HepG2 (cell line): ENCODE data around the gene JSRP1. TPM values are rescaled to one million over a fixed set of nuclear protein-coding genes. Genes with fewer than 3 reads are reported as not detected.

ENCODE experiments used
- AHR ChIP-seq: IDR thresholded peaks from 2 replicates; pipeline ENCODE4 v1.6.1; 2018; ENCODE audit warnings: missing genetic modification reagents, missing compliant biosample characterization
- EEA1 ChIP-seq: sonication (generic); formaldehyde crosslinking; IDR thresholded peaks from 2 replicates; pipeline ENCODE4 v1.5.1; 2020; ENCODE audit warnings: mild to moderate bottlenecking, missing genetic modification reagents, borderline replicate concordance
- FOSL2 ChIP-seq: sonication (generic); formaldehyde crosslinking; IDR thresholded peaks from 2 replicates; pipeline ENCODE4 v1.4.0; 2020; ENCODE audit warnings: missing genetic modification reagents
- KDM4B ChIP-seq: sonication (generic); formaldehyde crosslinking; IDR thresholded peaks from 2 replicates; pipeline ENCODE4 v1.4.0; 2020; ENCODE audit warnings: missing genetic modification reagents
- NBN ChIP-seq: fragments of 450-650 bp; conservative IDR thresholded peaks from 2 replicates; pipeline ENCODE4 v1.6.1; 2017
- NONO ChIP-seq, 2 experiments: fragments of 450-650 bp in 1 of 2; sonication (generic) in 1 of 2; formaldehyde crosslinking in 1 of 2; IDR thresholded peaks in 1 of 2; conservative IDR thresholded peaks in 1 of 2; 2 replicates each; pipeline versions ENCODE4 v1.6.1 to v1.8.0; 2017 to 2022; ENCODE audit warnings: mild to moderate bottlenecking in 1 of 2, missing genetic modification reagents in 1 of 2, moderate library complexity in 1 of 2
- PTBP1 ChIP-seq: fragments of 200-400 bp; formaldehyde crosslinking; IDR thresholded peaks from 2 replicates; pipeline ENCODE4 v1.6.1; 2018; ENCODE audit warnings: low read length, low read depth; ENCODE audit not compliant: poor library complexity, severe bottlenecking
- SSRP1 ChIP-seq: IDR thresholded peaks from 2 replicates; pipeline ENCODE4 v1.6.1; 2016; ENCODE audit warnings: control low read depth
- TBX2 ChIP-seq: sonication (generic); formaldehyde crosslinking; IDR thresholded peaks from 2 replicates; pipeline ENCODE4 v1.5.0; 2020; ENCODE audit warnings: missing genetic modification reagents, mild to moderate bottlenecking, borderline replicate concordance
- ZFP41 ChIP-seq: sonication (generic); formaldehyde crosslinking; IDR thresholded peaks from 2 replicates; pipeline ENCODE4 v1.4.0; 2020; ENCODE audit warnings: mild to moderate bottlenecking, missing genetic modification reagents, borderline replicate concordance
- ZNF24 ChIP-seq: fragments of 450-650 bp; IDR thresholded peaks from 2 replicates; pipeline ENCODE4 v1.6.1; 2017; ENCODE audit warnings: antibody characterized with exemption, mild to moderate bottlenecking
- ZNF354B ChIP-seq: sonication (generic); formaldehyde crosslinking; IDR thresholded peaks from 2 replicates; pipeline ENCODE4 v1.8.0; 2022; ENCODE audit warnings: mild to moderate bottlenecking, missing genetic modification reagents
- ZNF549 ChIP-seq: sonication (generic); formaldehyde crosslinking; IDR thresholded peaks from 2 replicates; pipeline ENCODE4 v1.5.0; 2020; ENCODE audit warnings: missing genetic modification reagents
- ZNF557 ChIP-seq: sonication (generic); formaldehyde crosslinking; IDR thresholded peaks from 2 replicates; pipeline ENCODE4 v1.4.0; 2020; ENCODE audit warnings: missing genetic modification reagents
- ZNF776 ChIP-seq: sonication (generic); formaldehyde crosslinking; IDR thresholded peaks from 2 replicates; pipeline ENCODE4 v1.4.0; 2020; ENCODE audit warnings: mild to moderate bottlenecking, missing genetic modification reagents
- ZNF841 ChIP-seq: sonication (generic); formaldehyde crosslinking; IDR thresholded peaks from 2 replicates; pipeline ENCODE4 v1.8.1; 2023; ENCODE audit warnings: missing genetic modification reagents, borderline replicate concordance
- polyA plus RNA-seq, 8 experiments: library from polyadenylated mRNA; depleted of rRNA in 3 of 8; stranded (reverse) in 7 of 8; unstranded in 1 of 8; fragments of >200 nt; fragmentation: Illumina TruSeq in 4 of 8; extraction: Trizol in 4 of 8; gene quantifications; 2 replicates each; pipeline versions ENCODE4 v1.2.1 to v1.2.3, GENCODE V29; 2011 to 2016; ENCODE audit warnings: low read depth in 4 of 8, missing spikeins in 1 of 8, mixed read lengths in 1 of 8; ENCODE audit not compliant: insufficient read depth in 1 of 8
- total RNA-seq, 5 experiments: library from RNA; depleted of rRNA; stranded (reverse); fragments of >200 nt; fragmentation: Illumina TruSeq; extraction: Trizol; gene quantifications; 2 replicates each; pipeline ENCODE4 v1.2.3, GENCODE V29; 2016; ENCODE audit warnings: low read depth in 1 of 5
- TF ChIP-seq, protein P1 (sequence below): sonication (generic); formaldehyde crosslinking; IDR thresholded peaks from 2 replicates; pipeline ENCODE4 v1.8.0; 2022; ENCODE audit warnings: missing genetic modification reagents, low read depth, mild to moderate bottlenecking, borderline replicate concordance
- TF ChIP-seq, protein P2 (sequence below), 2 experiments: sonication (generic) in 1 of 2; formaldehyde crosslinking in 1 of 2; IDR thresholded peaks; 2 replicates each; pipeline versions ENCODE4 v1.5.1 to v1.6.1; 2011 to 2020; ENCODE audit warnings: borderline replicate concordance in 1 of 2, low read depth in 1 of 2, low read length in 1 of 2, mild to moderate bottlenecking in 1 of 2, missing genetic modification reagents in 1 of 2, moderate library complexity in 1 of 2
- TF ChIP-seq, protein P3 (sequence below): sonication (generic); formaldehyde crosslinking; IDR thresholded peaks from 2 replicates; pipeline ENCODE4 v1.8.1; 2023; ENCODE audit warnings: missing genetic modification reagents, inconsistent platforms, borderline replicate concordance
- TF ChIP-seq, protein P4 (sequence below): sonication (generic); formaldehyde crosslinking; IDR thresholded peaks from 2 replicates; pipeline ENCODE4 v1.5.0; 2020; ENCODE audit warnings: missing genetic modification reagents
- TF ChIP-seq, protein P5 (sequence below): sonication (generic); formaldehyde crosslinking; IDR thresholded peaks from 2 replicates; pipeline ENCODE4 v1.4.0; 2020; ENCODE audit warnings: missing genetic modification reagents; ENCODE audit errors: not compliant biosample characterization
- TF ChIP-seq, protein P6 (sequence below): sonication (generic); formaldehyde crosslinking; IDR thresholded peaks from 2 replicates; pipeline ENCODE4 v1.4.0; 2020; ENCODE audit warnings: missing genetic modification reagents, low read depth, mild to moderate bottlenecking, borderline replicate concordance

The JSRP1 gene
- total and polyA plus RNA-seq, 2 of the 13 experiments (the other 11 are each of a cell fraction or from before 2014, with no cell fraction given), result 0.16 to 0.38 TPM

DNA sequence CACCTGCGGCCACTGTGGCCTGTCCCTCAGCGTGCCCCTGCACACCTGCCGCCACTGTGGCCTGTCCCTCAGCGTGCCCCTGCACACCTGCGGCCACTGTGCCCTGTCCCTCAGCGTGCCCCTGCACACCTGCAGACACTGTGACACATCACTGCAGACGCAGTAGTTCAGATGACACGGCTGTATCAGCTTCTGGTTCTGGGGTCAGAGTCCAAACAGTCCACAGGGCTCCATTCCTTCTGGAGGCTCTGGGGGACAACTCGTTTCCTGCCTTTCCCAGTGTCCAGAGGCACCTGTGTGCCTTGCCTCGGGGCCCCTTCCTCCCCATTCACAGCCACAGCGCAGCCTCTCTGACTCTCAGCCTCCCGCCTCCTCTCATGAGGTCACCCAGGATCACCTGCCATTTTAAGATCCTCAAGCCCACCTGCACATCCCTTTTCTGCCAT, 14.1 kb downstream of the JSRP1 start (continued):
- TF ChIP-seq, protein P1, sequence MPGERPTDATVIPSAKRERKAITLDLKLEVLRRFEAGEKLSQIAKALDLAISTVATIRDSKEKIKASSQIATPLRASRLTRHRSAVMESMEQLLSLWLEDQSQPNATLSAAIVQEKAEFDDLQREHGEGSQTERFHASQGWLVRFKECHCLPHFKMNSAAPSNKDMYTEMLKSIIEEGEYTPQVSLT, result no peak
- TF ChIP-seq ZNF24 (no peak), NONO (IDR thresholded peaks at IDR 0.05) (no peak), NONO (CRISPR knock-in tag; conservative IDR thresholded peaks at IDR 0.05) (0 out of 2 replicates have a peak, but pooled peaks have one; percentile 33), AHR (CRISPR knock-in tag) (no peak), ZNF354B (no peak), SSRP1 (peak; percentile 69; the same call in 1 of the 2 replicates), EEA1 (CRISPR knock-in tag) (no peak), FOSL2 (peak; percentile 70), KDM4B (no peak), ZNF557 (CRISPR knock-in tag) (no peak), ZNF841 (CRISPR knock-in tag) (no peak), TBX2 (CRISPR knock-in tag) (peak; percentile 40; the same call in 1 of the 2 replicates), NBN (no peak), ZNF776 (no peak), PTBP1 (no peak), ZFP41 (CRISPR knock-in tag) (no peak), ZNF549 (CRISPR knock-in tag) (no peak)
- TF ChIP-seq, protein P2, sequence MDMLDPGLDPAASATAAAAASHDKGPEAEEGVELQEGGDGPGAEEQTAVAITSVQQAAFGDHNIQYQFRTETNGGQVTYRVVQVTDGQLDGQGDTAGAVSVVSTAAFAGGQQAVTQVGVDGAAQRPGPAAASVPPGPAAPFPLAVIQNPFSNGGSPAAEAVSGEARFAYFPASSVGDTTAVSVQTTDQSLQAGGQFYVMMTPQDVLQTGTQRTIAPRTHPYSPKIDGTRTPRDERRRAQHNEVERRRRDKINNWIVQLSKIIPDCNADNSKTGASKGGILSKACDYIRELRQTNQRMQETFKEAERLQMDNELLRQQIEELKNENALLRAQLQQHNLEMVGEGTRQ (IDR thresholded peaks at IDR 0.05; ENCODE audit: low read depth, low read length), result no peak
- TF ChIP-seq, protein P2 (CRISPR knock-in tag; IDR thresholded peaks at IDR 0.05; ENCODE audit: borderline replicate concordance), result no peak
- TF ChIP-seq, protein P3, sequence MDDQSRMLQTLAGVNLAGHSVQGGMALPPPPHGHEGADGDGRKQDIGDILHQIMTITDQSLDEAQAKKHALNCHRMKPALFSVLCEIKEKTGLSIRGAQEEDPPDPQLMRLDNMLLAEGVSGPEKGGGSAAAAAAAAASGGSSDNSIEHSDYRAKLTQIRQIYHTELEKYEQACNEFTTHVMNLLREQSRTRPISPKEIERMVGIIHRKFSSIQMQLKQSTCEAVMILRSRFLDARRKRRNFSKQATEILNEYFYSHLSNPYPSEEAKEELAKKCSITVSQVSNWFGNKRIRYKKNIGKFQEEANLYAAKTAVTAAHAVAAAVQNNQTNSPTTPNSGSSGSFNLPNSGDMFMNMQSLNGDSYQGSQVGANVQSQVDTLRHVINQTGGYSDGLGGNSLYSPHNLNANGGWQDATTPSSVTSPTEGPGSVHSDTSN, result no peak
- TF ChIP-seq, protein P4, sequence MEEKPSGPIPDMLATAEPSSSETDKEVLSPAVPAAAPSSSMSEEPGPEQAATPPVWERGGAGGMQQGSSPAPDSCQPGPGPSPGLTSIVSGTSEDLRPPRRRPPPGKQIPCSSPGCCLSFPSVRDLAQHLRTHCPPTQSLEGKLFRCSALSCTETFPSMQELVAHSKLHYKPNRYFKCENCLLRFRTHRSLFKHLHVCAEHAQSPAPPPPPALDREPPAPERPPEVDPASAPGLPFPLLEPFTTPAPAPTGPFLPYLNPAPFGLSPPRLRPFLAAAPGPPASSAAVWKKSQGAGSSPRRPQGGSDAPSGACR (CRISPR knock-in tag), result no peak
- TF ChIP-seq, protein P5, sequence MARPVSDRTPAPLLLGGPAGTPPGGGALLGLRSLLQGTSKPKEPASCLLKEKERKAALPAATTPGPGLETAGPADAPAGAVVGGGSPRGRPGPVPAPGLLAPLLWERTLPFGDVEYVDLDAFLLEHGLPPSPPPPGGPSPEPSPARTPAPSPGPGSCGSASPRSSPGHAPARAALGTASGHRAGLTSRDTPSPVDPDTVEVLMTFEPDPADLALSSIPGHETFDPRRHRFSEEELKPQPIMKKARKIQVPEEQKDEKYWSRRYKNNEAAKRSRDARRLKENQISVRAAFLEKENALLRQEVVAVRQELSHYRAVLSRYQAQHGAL (CRISPR knock-in tag), result no peak
- TF ChIP-seq, protein P6, sequence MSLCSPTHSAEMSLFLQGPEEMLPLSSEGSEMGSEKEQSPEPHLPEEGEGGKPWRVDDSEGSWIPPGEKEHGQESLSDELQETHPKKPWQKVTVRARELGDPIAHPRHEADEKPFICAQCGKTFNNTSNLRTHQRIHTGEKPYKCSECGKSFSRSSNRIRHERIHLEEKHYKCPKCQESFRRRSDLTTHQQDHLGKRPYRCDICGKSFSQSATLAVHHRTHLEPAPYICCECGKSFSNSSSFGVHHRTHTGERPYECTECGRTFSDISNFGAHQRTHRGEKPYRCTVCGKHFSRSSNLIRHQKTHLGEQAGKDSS, result no peak
